ENCODE measurements around the gene ATG7.

DNA sequence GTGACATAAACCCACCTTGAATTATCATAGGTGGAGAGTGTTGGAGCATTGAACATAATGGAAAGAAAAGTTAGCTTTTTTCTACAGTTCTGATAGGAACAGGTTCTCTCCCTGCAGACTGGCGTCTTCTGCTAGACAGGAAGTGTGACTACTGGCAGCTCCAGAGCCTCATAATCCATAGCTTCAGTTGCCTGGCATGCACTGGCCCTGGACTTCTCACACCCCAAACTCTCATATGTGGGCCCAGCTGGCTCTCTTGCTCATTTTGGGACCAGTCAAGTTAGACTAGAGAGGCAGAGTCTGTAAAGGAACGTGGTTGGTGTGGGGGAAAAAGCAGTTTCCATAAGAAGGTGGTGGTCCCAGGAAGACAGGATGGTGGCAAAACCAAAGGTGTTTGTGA lies 191.4 kb downstream of the ATG7 start:
- TF ChIP-seq EZH2 (IDR thresholded peaks at IDR 0.05; ENCODE audit: low read depth) (no peak), CTCF (conservative IDR thresholded peaks at IDR 0.05) (no peak)

All from PC-9 (cell line).